HG03558 (cell line): ENCODE results near the gene OAS2.

ENCODE experiments used
- ATAC-seq: cut with Tn5 transposase; IDR thresholded peaks from one replicate; pipeline ENCODE4 v1.9.1; 2021; ENCODE audit warnings: moderate number of reproducible peaks; ENCODE audit not compliant: unreplicated experiment; ENCODE audit errors: extremely low read depth

Gene OAS2

DNA sequence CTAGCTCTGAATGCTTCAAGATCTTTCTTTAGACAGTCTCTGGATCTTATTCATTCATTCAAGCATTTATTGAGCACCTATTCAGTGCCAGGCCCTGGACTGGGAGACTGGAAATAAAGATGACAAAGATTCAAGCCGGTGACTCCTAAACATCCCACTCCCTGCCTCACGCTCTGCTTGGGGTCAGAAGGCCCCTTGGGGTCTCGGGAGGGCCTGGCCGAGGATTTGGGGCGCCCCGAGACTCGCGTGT, 78.0 kb downstream of the OAS2 start:
- ATAC-seq: no peak

DNA sequence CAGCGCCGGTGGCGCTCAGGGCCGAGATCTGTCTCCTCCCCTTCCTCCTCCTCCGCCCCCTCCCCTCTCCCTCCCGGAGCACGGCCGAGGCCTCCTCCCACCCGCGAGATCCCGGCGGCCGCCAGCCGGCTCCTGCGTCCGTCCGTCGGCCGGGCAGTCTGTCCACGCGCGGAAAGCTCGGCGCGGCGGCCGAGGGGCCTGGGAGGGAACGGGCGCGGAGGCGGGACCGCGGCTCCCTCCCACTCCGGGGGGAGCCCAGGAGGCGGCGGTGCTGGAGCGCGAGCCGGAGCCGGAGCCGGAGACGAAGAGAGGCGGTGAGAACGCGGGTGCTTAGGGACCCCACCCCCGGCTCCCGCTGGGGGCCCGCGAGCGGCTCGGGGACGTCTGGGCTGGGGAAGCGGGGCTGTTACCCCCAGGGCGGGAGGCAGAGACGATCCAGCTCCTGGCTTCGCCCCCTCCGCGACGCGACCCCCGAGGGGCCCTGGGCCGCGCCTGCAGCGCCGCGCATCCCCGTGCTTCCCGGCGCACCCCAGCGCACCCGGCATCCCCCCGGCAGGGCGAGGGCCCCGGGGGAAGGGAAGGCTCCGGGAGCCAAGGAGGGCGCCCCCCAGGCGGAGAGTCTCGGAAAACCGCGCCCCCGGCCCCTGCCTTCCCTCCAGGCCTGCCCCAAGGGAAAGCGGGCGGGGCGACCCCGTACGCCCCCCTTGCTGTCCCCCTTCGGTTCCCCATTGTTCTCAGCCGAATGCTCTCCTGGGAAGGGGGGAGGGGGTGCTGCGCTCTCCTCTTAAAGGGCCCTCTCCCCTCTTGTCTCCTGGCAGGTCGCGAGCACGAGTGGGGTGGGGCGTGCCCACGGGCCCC, 78.5 kb downstream of the OAS2 start, which contains the start of gene DTX1:
Gene DTX1, plus strand, starts transcription at position 100 of the 858 bp plus-strand sequence. CDS start 1,463 bp downstream, outside the sequence.
- ATAC-seq: no peak

DNA sequence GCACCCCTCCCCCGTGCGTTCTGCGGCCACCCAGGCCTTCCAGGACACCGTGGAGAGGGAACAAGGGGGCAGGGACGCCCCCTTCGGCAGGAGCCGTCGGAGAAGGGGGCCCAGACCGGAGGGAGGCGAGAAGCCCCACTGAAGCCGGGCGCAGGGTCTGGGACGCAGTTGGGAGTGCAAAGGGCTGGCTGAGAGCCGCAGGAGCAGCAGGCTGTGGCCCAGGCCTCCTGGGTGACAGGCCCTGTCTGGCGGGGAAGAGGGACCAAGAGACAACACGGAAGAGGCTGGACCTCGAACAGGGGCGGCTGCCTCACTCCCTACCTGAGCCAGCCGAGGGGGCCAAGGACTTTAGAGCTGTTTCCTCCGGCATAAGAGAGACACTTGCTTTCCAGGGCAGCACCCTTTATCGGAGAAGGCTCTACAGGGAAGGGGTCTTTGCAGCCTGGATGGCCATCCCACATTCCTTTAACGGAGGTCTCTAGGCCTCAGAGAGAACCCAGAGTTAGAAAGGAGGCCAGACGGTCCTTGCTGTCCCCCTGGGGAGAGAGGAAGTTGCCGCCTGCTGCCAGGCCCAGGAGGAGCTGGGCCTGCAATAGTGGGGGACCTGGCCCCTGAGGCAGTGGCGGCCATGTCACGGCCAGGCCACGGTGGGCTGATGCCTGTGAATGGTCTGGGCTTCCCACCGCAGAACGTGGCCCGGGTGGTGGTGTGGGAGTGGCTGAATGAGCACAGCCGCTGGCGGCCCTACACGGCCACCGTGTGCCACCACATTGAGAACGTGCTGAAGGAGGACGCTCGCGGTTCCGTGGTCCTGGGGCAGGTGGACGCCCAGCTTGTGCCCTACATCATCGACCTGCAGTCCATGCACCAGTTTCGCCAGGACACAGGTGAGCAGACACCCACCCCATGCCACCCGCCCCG, 79.5 kb downstream of the OAS2 start:
- no peak for ATAC-seq

DNA sequence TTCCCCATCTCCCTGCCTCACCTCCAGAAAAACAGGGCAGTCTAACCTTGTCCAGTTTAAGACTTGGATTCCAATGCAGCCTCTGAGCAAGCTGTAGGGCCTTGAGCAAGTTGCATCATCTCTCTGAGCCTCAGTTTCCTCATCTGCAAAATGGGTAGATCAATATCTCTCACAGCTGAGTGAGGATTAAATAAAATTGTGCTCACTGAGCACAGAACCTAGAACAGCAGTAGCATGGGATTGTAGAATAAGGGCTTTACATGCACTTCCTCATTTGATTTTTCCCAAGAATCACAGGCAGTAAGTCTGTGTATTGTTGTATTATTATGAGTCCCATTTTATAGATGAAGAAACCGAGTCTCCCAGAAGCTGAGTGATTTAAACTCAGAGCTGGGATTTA, 80.2 kb downstream of the OAS2 start:
- ATAC-seq: no peak

DNA sequence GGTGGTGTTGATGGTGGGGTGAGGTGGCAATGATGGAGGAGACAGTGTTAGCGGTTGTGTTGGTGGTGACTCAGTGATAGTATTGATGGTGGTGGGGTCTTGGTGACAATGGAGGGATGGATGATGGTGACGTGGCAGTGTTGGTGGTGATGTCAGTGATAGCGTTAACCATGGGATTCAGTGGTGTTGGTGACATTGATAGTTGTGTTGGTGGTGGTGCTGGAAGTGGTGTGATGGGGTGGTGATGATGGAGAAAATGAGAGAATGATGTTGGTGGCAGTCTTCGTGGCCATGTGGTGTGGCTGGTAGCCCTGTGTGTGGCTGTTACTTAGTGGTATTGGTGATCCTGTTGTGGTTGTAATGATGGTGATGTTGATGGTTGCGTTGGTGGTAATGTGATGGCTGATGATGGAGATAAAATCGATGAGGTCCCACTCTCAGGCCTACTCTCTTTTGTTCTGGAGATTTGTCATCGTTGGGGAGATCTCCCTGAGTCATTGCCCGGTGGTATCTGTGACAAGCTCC, 80.8 kb downstream of the OAS2 start:
- ATAC-seq: no peak

DNA sequence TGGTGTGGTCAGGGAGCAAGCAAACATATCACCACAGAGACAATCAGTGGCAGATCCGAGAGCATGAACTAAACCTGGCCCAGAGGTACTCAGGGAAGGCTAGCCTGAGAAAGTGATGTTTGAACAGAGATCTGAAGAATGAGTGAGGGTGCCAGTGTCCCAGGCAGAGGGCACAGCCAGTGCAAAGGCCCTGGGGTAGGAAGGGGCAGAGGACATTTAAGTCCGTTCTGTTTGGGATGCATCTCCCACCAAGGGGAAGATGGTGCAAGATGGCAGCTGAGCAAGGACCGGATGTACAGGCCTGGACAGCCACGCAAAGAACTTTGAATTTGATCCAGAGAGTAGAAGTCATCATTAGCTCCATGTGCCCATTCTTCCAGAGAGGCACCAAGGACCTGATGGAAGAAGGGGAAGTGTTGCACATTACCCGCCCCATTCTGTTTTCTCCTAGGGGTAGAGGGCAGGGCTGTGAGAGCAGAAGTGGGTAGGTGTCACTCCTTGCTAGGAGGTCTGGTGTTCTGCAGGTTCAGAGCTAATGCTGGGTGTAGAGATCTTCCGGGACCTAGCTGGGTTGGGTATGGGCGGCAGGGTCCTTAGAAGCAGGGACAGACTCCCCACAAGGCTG, 82.1 kb downstream of the OAS2 start:
- no peak for ATAC-seq

DNA sequence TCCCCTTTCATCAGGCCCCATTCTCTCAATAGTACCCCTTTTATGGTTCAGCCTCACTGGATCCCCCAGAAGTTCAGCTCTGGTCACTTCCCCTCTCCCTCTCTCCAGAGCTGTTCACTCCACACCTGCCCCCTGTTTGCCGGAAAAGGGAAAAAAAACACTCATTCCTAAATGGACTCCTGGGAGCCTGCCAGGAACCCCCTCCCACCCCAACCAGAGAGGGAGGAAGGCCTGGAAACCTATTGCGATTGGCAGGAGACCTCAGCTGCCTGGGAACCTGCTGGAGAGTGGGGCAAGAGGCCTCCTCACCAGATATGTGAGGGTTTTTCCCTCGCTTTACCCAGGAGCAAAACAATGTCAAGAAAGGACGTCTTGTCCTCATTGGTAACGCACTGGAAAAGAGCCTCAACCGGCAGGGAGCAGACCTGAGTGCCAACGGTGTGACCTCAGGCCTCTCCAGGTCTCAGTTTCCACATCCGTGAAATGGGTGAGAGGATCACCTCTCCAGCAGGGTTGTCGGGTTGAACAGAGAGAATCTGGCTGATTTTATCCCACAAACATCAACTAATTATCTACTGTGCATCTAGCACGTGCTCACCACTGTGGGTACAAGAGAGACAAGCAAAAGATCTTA, 82.9 kb downstream of the OAS2 start:
- no peak for ATAC-seq
